Kidney (tissue), 14 donors: ENCODE results near the gene C6. TPM values are rescaled to one million over a fixed set of nuclear protein-coding genes. Genes with fewer than 3 reads are reported as not detected.

Experiments used
- DNase-seq, 5 donors: peaks; one replicate each; pipeline ENCODE4 v3.0.0-alpha.2; 2013 to 2020
- FAIRE-seq: peaks from 2 replicates; lab custom pipeline; 2012; peaks lifted over from hg19 to GRCh38; lab: Jason Lieb, UNC
- H3K27ac ChIP-seq, 2 donors: one replicate each; pipeline ENCODE4 v1.7.0; 2013; ENCODE audit warnings: low read depth in 2 of 2, low read length in 2 of 2, inconsistent platforms in 1 of 2
- H3K27me3 ChIP-seq: one replicate; pipeline ENCODE4 v1.7.1; 2013; ENCODE audit warnings: low read length, inconsistent platforms; ENCODE audit not compliant: control insufficient read depth, insufficient read depth
- H3K36me3 ChIP-seq, 3 donors: one replicate each; pipeline versions ENCODE4 v1.7.0 to v1.7.1; 2013; ENCODE audit warnings: low read length in 3 of 3, control low read depth in 1 of 3, inconsistent platforms in 1 of 3; ENCODE audit not compliant: insufficient read depth in 3 of 3, control insufficient read depth in 2 of 3
- H3K4me1 ChIP-seq, 3 donors: one replicate each; pipeline versions ENCODE4 v1.7.0 to v1.7.1; 2013; ENCODE audit warnings: low read length in 3 of 3, inconsistent platforms in 1 of 3, low read depth in 1 of 3; ENCODE audit not compliant: control insufficient read depth in 2 of 3, insufficient read depth in 2 of 3
- H3K4me3 ChIP-seq, 3 donors: one replicate each; pipeline versions ENCODE4 v1.7.0 to v1.8.1; 2013; ENCODE audit warnings: low read length in 3 of 3, control low read depth in 1 of 3, inconsistent platforms in 1 of 3
- H3K9ac ChIP-seq, 3 donors: one replicate each; pipeline versions ENCODE4 v1.7.0 to v1.7.1; 2013; ENCODE audit warnings: low read length in 3 of 3, control low read depth in 1 of 3, inconsistent platforms in 1 of 3
- H3K9me3 ChIP-seq, 3 donors: one replicate each; pipeline versions ENCODE4 v1.7.0 to v1.7.1; 2013; ENCODE audit warnings: low read length in 3 of 3, control low read depth in 1 of 3, inconsistent platforms in 1 of 3; ENCODE audit not compliant: control insufficient read depth in 2 of 3, insufficient read depth in 1 of 3
- CTCF ChIP-seq: IDR thresholded peaks from 3 replicates; pipeline ENCODE4 v1.5.1; 2012; ENCODE audit warnings: mild to moderate bottlenecking, moderate library complexity, borderline replicate concordance; ENCODE audit not compliant: insufficient read depth; ENCODE audit errors: extremely low read depth
- intact Hi-C: fragments of 100-400 bp; cut with DNase I; formaldehyde crosslinking; loops from one replicate; pipeline ENCODE4 v1.11.1; 2022
- polyA plus RNA-seq: library from polyadenylated mRNA; stranded (reverse); fragments of 350-450 nt; fragmentation: Illumina TruSeq; extraction: RNeasy Lipid Tissue Mini Kit (QIAGEN cat#74804); gene quantifications from one replicate; pipeline ENCODE4 v1.2.3, GENCODE V29; 2014; ENCODE audit warnings: low read depth, low replicate concordance; ENCODE audit not compliant: insufficient read depth
- total RNA-seq: library from RNA; stranded (reverse); fragmentation: NEBNext Ultra II Directional; extraction: Animal tissue kit (Norgen Biotek cat#: 25700); gene quantifications from one replicate; pipeline ENCODE4 v1.2.1, GENCODE V29; 2021
- donor health status: control.
- donor health status: control.
- donor health status: control.
- donor health status: control.
- donor health status: control.
- donor health status: DM: yes; HTN: yes; CAD: no.
- donor health status: Normal renal cell carcinoma (clear cell type).

Gene C6
- total and polyA plus RNA-seq, 2 donors from 2014 or later, result 5.2 to 46.2 TPM

- Histone ChIP-seq H3K27me3 (no peaks in the 10 kb centered on the region), H3K4me1 (no peaks in the 10 kb centered on the region), H3K27ac (no peak overlapping the region), H3K9ac (no peak overlapping the region), H3K4me3 (no peak overlapping the region), H3K9me3 (no peaks in the 10 kb centered on the region), H3K36me3 (no peaks in the 10 kb centered on the region)
- intact Hi-C loops, result no loop called here
- no peak for TF ChIP-seq CTCF
- DNase-seq (peak in 1 of 5 donors; percentile 27), FAIRE-seq (no peak)
Observed at GRCh38 chr5:41199660-41200059, 13.7 kb downstream of the C6 start.

GRCh38 chr5:41196197-41196596 is 17.1 kb downstream of the C6 start:
- H3K36me3 ChIP-seq, result no peaks in the 10 kb centered on the region
- intact Hi-C loops, result no loop called here
- H3K27me3 ChIP-seq, result no peaks in the 10 kb centered on the region
- H3K27ac ChIP-seq, result no peak overlapping the region
- H3K4me1 ChIP-seq, result no peaks in the 10 kb centered on the region
- no peak overlapping the region for H3K4me3 ChIP-seq
- TF ChIP-seq CTCF, result no peak
- H3K9me3 ChIP-seq, result no peaks in the 10 kb centered on the region
- FAIRE-seq (no peak), DNase-seq (no peak)
- H3K9ac ChIP-seq, result no peak overlapping the region

GRCh38 chr5:41195228-41195627 is 18.1 kb downstream of the C6 start:
- H3K27me3 ChIP-seq, result no peaks in the 10 kb centered on the region
- no peak overlapping the region for H3K9ac ChIP-seq
- no peak overlapping the region for H3K4me3 ChIP-seq
- no peak for FAIRE-seq
- intact Hi-C loops, result no loop called here
- H3K27ac ChIP-seq, result peak overlapping the region in 1 of 2 donors; percentile 55
- no peaks in the 10 kb centered on the region for H3K9me3 ChIP-seq
- TF ChIP-seq CTCF, result no peak
- no peaks in the 10 kb centered on the region for H3K4me1 ChIP-seq
- no peaks in the 10 kb centered on the region for H3K36me3 ChIP-seq
- DNase-seq, result peak in 1 of 5 donors; percentile 29

GRCh38 chr5:41194339-41194738 is 19.0 kb downstream of the C6 start:
- FAIRE-seq, result no peak

More at GRCh38 chr5:41194339-41194738, 19.0 kb downstream of the C6 start:
- intact Hi-C loops, result no loop called here
- no peaks in the 10 kb centered on the region for H3K36me3 ChIP-seq
- TF ChIP-seq CTCF, result no peak
- H3K4me1 ChIP-seq, result no peaks in the 10 kb centered on the region
- H3K4me3 ChIP-seq, result no peak overlapping the region
- no peaks in the 10 kb centered on the region for H3K27me3 ChIP-seq
- H3K9ac ChIP-seq, result no peak overlapping the region
- no peak overlapping the region for H3K27ac ChIP-seq
- no peaks in the 10 kb centered on the region for H3K9me3 ChIP-seq
- DNase-seq, result no peak
